NOMO-1 (cell line): ENCODE results near the gene PCDHGA1.
"Not testable (repeated sequence)": the region's sequence is repeated elsewhere in the genome, so short reads cannot be mapped to it uniquely, and the experiment has no call there.

ENCODE experiments used
- DNase-seq, 2 experiments: peaks; one replicate each; lab custom pipeline; 2025; ENCODE audit not compliant: unreplicated experiment in 2 of 2; lab: John Stamatoyannopoulos, UW

Gene PCDHGA1

DNA sequence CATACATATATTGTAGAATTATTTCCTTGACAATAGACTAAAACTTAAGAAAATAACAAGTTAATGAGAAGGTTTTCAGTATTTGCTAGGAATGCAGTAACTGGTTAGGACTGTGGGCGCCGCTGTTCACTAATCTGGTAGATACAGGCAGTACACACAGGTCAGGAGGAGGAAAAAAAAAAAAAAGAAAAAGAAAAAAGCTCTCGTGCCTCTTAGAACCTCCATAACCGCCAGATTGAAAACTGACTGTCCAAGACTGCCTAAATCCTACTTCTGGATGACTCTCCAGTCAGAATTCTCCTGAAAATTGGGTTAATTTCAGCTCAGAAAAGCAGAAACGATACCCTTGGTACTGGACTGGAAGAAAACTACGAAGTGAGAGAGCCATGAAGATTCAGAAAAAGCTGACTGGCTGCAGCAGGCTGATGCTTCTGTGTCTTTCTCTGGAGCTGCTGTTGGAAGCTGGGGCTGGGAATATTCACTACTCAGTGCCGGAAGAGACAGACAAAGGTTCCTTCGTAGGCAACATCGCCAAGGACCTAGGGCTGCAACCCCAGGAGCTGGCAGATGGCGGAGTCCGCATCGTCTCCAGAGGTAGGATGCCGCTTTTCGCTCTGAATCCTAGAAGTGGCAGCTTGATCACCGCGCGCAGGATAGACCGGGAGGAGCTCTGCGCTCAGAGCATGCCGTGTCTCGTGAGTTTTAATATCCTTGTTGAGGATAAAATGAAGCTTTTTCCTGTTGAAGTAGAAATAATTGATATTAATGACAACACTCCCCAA lies at the start of gene PCDHGA1:
Gene PCDHGA1, plus strand, starts transcription at position 216 of the 782 bp plus-strand sequence.
- DNase-seq, result no peak

DNA sequence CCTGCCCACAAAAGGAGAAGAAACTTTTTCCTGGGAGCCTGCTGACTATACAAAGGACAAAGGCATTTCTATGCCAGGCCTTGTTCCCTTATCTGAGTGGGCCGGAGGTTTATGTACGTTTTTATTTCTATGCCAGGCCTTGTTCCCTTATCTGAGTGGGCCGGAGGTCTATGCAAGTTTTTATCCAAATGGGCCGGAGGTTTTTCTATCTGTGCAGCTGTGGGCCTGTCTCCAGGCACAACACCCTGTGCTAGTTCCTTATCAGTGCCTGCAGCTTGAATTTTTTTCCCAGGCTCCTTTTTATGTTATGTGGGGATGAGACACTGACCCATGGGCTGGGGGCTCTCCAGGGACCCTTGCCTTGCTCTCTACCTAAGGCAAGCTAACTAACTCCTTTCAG lies 31.9 kb upstream of the PCDHGA1 start:
- no peak for DNase-seq

DNA sequence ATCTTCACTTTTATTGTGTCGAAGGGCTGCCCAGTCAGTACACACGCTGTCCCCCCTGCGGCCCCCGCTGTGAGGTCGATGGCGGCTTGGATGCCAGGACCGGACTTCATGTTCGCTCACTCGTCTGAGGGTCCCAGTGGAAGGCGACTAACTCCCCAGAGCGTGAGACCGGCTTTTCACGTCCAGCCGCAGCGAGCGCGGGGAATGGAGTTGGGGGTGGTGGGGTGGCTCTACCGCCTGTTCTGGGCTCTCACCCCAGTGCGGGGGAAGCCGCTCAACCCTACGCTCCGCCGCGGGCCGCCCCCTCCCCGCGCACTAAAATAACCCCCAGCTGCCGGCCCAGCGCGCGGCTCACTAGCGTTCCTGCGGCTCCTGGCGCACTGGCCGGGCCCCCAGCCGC lies 26.6 kb upstream of the PCDHGA1 start, which contains the start of gene SLC25A2:
Gene SLC25A2, minus strand, starts transcription at position 294 of the 400 bp plus-strand sequence. Its CDS starts 184 bp downstream, at position 110.
- DNase-seq, result no peak

- no peak for DNase-seq
These were observed 23.7 kb upstream of the PCDHGA1 start for GRCh38 chr5:141306630-141307029.

DNA sequence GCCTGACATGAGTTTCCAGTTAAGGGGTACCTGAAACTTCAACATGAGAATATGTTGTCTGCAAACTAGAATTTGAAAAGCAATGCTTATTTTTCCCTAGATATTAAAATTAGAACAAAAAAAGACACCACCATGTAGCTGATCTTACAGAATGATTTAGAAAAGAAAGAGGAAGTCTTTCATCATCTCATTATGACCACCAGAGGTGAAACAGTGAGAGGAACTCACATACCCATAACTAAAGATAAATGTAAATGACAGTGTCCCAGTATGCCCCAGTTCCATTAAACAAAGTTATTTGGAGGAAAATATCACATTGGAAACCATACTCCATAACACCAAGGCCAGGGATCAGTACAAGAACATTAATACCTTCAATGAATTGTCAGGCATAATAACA lies 16.6 kb upstream of the PCDHGA1 start:
- no peak for DNase-seq

DNA sequence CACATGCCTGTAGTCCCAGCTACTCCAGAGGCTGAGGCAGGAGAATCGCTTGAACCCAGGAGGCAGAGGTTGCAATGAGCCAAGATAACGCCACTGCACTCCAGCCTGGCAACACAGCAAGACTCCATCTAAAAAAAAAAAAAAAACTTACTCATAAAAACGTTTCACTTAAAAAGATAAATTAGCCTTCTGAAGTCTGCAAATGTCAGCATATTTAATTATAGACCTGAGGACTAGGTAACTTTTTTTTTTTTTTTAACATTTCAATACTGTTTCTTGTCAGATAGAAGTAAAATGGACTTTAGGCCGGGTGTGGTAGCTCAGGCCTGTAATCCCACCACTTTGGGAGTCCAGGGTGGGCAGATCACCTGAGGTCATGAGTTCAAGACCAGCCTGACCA lies 13.4 kb upstream of the PCDHGA1 start:
- not testable (repeated sequence) for DNase-seq

GRCh38 chr5:141319202-141319601 lies 11.1 kb upstream of the PCDHGA1 start:
- no peak for DNase-seq

DNA sequence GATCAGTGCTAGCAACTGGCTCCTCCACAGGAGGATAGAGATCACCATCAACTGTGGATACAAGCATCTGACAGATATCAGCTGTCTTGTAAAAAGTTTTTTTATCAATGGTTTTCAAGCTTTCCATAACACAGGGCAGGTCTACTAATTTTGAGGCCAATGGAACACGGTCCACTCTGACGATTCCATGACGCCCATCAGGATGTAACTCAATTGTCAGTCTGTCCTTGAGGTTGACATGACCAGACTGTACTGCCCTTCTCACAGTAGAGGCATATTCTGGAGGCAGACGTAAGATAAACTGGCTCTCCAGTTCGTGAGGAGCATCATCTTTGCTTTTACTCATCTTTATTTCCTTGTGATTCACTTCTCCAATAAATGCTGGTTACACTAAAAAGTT lies 10.6 kb upstream of the PCDHGA1 start:
- no peak for DNase-seq

DNA sequence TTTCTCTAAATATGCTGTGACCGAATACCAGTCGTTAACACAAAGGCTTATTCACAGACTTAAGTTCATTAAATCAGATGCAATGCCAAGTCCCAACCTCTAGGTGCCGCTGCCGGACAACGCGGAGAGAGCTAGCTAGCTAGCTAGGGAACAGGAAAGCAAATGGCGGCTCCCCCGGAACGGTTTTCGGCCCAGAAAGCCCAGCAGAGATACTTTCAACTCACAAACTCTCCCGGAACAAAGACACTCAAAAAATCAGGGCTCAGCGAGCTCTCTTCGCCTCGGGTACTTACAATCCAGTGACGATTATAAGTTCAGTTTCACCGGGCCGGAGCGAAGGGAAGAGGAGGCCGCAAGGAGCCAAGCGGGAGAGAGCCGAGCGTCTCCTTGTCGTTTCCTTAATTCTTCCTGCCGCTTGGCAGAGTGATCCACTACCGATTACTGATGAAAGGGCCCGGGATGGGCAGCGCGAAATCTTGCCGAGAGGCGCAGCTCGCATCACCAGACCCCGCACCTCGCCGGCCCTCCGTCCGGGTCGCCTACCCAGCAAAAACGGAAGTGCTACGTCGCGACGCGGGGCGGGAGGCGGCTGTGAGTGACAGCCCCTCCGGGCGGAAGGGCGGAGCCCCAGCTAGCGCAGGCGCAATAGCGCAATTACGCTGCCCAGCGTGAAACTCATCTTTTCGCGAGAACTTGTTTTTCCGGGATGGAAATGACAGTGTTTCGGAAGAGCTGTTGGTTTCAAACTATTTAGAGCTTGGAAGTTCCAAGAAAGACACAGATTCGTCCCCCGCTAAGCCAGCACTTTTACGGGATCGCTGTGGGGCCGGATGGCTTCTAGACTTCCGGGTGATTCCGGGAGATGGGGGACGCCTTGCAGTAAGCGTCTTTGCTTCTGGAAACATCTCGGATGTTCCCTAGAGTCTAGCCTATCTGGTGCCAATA lies 9.8 kb upstream of the PCDHGA1 start, which contains the start of gene TAF7:
Gene TAF7, minus strand, starts transcription at position 560 of the 945 bp plus-strand sequence. CDS start 740 bp downstream, outside the sequence.
- peak; percentile 86 to 90 for DNase-seq

GRCh38 chr5:141322261-141322660 lies 8.1 kb upstream of the PCDHGA1 start:
- no peak for DNase-seq

GRCh38 chr5:141326088-141326854 lies 4.0 kb upstream of the PCDHGA1 start:
- DNase-seq, result peak; percentile 39 to 53

GRCh38 chr5:141328231-141328630 lies 2.1 kb upstream of the PCDHGA1 start:
- DNase-seq, result no peak

GRCh38 chr5:141332571-141332970 lies 2.3 kb downstream of the PCDHGA1 start:
- not testable (repeated sequence) for DNase-seq

- DNase-seq, result no peak
These were observed 8.4 kb downstream of the PCDHGA1 start, which contains the start of gene PCDHGA2 for GRCh38 chr5:141338538-141339306. TSS of gene PCDHGA2 (plus strand) at chr5:141338760.

DNA sequence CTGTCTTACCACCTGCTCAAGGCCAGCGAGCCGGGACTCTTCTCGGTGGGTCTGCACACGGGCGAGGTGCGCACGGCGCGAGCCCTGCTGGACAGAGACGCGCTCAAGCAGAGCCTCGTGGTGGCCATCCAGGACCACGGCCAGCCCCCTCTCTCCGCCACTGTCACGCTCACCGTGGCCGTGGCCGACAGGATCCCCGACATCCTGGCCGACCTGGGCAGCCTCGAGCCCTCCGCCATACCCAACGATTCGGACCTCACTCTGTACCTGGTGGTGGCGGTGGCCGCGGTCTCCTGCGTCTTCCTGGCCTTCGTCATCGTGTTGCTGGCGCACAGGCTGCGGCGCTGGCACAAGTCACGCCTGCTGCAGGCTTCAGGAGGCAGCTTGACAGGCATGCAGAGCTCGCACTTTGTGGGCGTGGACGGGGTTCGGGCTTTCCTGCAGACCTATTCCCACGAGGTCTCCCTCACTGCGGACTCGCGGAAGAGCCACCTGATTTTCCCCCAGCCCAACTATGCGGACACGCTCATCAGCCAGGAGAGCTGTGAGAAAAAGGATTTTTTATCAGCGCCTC lies 10.6 kb downstream of the PCDHGA1 start:
- DNase-seq, result not testable (repeated sequence)

GRCh38 chr5:141342773-141343172 lies 12.5 kb downstream of the PCDHGA1 start:
- DNase-seq, result no peak

- no peak for DNase-seq
These were observed 13.1 kb downstream of the PCDHGA1 start, which contains the start of gene PCDHGA3 for GRCh38 chr5:141343242-141343952. TSS of gene PCDHGA3 (plus strand) at chr5:141343829. CDS start at chr5:141344034, 205 bp downstream.

- no peak for DNase-seq
These were observed 13.7 kb downstream of the PCDHGA1 start for GRCh38 chr5:141343953-141344463.
